Panc1 (cell line): ENCODE results near the gene ATG2B. TPM values are rescaled to one million over a fixed set of nuclear protein-coding genes. Genes with fewer than 3 reads are reported as not detected.
A peak's percentile ranks its signal among the peaks of the same experiment; 100 is the strongest.

Source experiments
- ATAC-seq: fragments of 200-7000 bp; cut with Tn5 transposase; 2 replicates; pipeline ENCODE4 v1.9.1; 2020; ENCODE audit warnings: mild to moderate bottlenecking, moderate library complexity
- BruUV-seq: library from RNA; stranded (reverse); fragments of 400-500 nt; replicated peaks from 2 replicates; lab custom pipeline; 2021; lab: Mats Ljungman, UMichigan
- CTCF ChIA-PET: fragments of 300-600 bp; sonication (Branson Sonifier 250); formaldehyde crosslinking; loops from one replicate; lab custom pipeline; 2022; ENCODE audit warnings: antibody characterized with exemption; lab: Charles Lee
- POLR2A ChIA-PET: fragments of 300-600 bp; sonication (Branson Sonifier 250); formaldehyde crosslinking; loops from one replicate; lab custom pipeline; 2022; ENCODE audit warnings: antibody characterized with exemption; lab: Charles Lee
- DNase-seq: peaks from one replicate; pipeline ENCODE4 v3.0.0-alpha.2; 2010; ENCODE audit warnings: low read depth, low spot score
- H3K27ac ChIP-seq: 2 replicates; pipeline ENCODE4 v1.5.1; 2011; ENCODE audit warnings: mild to moderate bottlenecking, low read length, inconsistent platforms
- H3K27me3 ChIP-seq: fragments of 200-500 bp; sonication (Bioruptor generic); 2 replicates; pipeline ENCODE4 v1.6.0; 2014; ENCODE audit warnings: low read length, inconsistent platforms; ENCODE audit not compliant: control insufficient read depth, insufficient read depth
- H3K36me3 ChIP-seq: fragments of 200-500 bp; sonication (Bioruptor generic); 2 replicates; pipeline ENCODE4 v1.5.1; 2014; ENCODE audit warnings: inconsistent platforms, mild to moderate bottlenecking, low read length, moderate library complexity; ENCODE audit not compliant: control insufficient read depth, insufficient read depth
- H3K4me1 ChIP-seq: 2 replicates; pipeline ENCODE4 v1.5.1; 2011; ENCODE audit warnings: inconsistent platforms, mild to moderate bottlenecking, low read length, moderate library complexity; ENCODE audit not compliant: control insufficient read depth, insufficient read depth
- H3K4me3 ChIP-seq, 2 experiments: 2 replicates each; pipeline ENCODE4 v1.5.1; 2011 to 2012; ENCODE audit warnings: low read depth in 2 of 2, low read length in 2 of 2, mild to moderate bottlenecking in 2 of 2, inconsistent platforms in 1 of 2, moderate library complexity in 1 of 2
- H3K9me3 ChIP-seq: fragments of 200-500 bp; sonication (Bioruptor generic); 2 replicates; pipeline ENCODE4 v1.5.1; 2014; ENCODE audit warnings: low read depth, mild to moderate bottlenecking, inconsistent platforms, low read length, moderate library complexity; ENCODE audit not compliant: control insufficient read depth, insufficient read depth
- CTCF ChIP-seq: fragments of 450-650 bp; IDR thresholded peaks from 2 replicates; pipeline ENCODE4 v1.5.1; 2017; ENCODE audit warnings: mild to moderate bottlenecking
- POLR2AphosphoS5 ChIP-seq: IDR thresholded peaks from 2 replicates; pipeline ENCODE4 v1.6.1; 2012; ENCODE audit warnings: mild to moderate bottlenecking, low read depth, low read length, moderate library complexity
- REST ChIP-seq, 2 experiments: IDR thresholded peaks; 2 replicates each; pipeline ENCODE4 v1.6.1; 2011 to 2012; ENCODE audit warnings: low read depth in 2 of 2, control low read depth in 1 of 2, low read length in 1 of 2, mild to moderate bottlenecking in 1 of 2, moderate library complexity in 1 of 2; ENCODE audit not compliant: insufficient read depth in 1 of 2
- SIN3A ChIP-seq: IDR thresholded peaks from 2 replicates; pipeline ENCODE4 v1.6.1; 2012; ENCODE audit warnings: low read depth, mild to moderate bottlenecking, low read length, moderate library complexity, borderline replicate concordance; ENCODE audit not compliant: insufficient read depth
- TCF7L2 ChIP-seq: IDR thresholded peaks from 2 replicates; pipeline ENCODE4 v1.6.1; 2011; ENCODE audit warnings: mild to moderate bottlenecking, low read depth, low read length, inconsistent platforms
- in situ Hi-C: cut with HindIII; loops from 2 replicates; pipeline ENCODE4 v1.10.0; 2016; ENCODE audit warnings: low sequenced_read_pairs, low pct_unique_long_range_greater_than_20kb
- intact Hi-C: fragments of 100-400 bp; cut with micrococcal nuclease; formaldehyde crosslinking; loops from one replicate; pipeline ENCODE4 v1.10.0; 2022; ENCODE audit not compliant: unreplicated experiment
- total RNA-seq: library from RNA; stranded (reverse); gene quantifications from one replicate; pipeline ENCODE4 v1.2.1, GENCODE V29; 2021; ENCODE audit not compliant: unreplicated experiment

Gene ATG2B
- total RNA-seq, 1 experiment from 2014 or later: 2.6 TPM

GRCh38 chr14:96265383-96266095 is 97.6 kb downstream of the ATG2B start:
- Histone ChIP-seq H3K9me3 (no peaks in the 10 kb centered on the region), H3K36me3 (no peaks in the 10 kb centered on the region), H3K27ac (no peak overlapping the region), H3K4me1 (no peaks in the 10 kb centered on the region), H3K27me3 (no peaks in the 10 kb centered on the region), H3K4me3 (no peak overlapping the region)
- ChIA-PET POLR2A (no interaction called here), CTCF (no interaction called here)
- in situ Hi-C loops (no loop called here), intact Hi-C loops (no loop called here)
- TF ChIP-seq SIN3A: no peak
- TF ChIP-seq CTCF: no peak
- no peak for TF ChIP-seq REST (IDR thresholded peaks at IDR 0.05; ENCODE audit: insufficient read depth in 1 of 2, low read depth in 2 of 2, low read length in 1 of 2)
- no peak for DNase-seq
- ATAC-seq: no peak
- no TSS peak for BruUV-seq

GRCh38 chr14:96264853-96265252 is 98.3 kb downstream of the ATG2B start:
- DNase-seq: no peak
- TF ChIP-seq SIN3A: no peak
- no peak for TF ChIP-seq POLR2AphosphoS5
- TF ChIP-seq CTCF: peak; percentile 58
- TF ChIP-seq TCF7L2: no peak
- no peak for TF ChIP-seq REST (IDR thresholded peaks at IDR 0.05; ENCODE audit: insufficient read depth in 1 of 2, low read depth in 2 of 2, low read length in 1 of 2)
- intact Hi-C loops (no loop called here), in situ Hi-C loops (no loop called here)
- ATAC-seq: peak; percentile 85
- CTCF ChIA-PET: no interaction called here
- no TSS peak for BruUV-seq
- Histone ChIP-seq H3K36me3 (no peaks in the 10 kb centered on the region), H3K27ac (no peak overlapping the region), H3K4me3 (no peak overlapping the region), H3K27me3 (no peaks in the 10 kb centered on the region), H3K9me3 (no peaks in the 10 kb centered on the region), H3K4me1 (no peaks in the 10 kb centered on the region)
- POLR2A ChIA-PET: no interaction called here
